ENCODE measurements around the gene ANO1.

DNA sequence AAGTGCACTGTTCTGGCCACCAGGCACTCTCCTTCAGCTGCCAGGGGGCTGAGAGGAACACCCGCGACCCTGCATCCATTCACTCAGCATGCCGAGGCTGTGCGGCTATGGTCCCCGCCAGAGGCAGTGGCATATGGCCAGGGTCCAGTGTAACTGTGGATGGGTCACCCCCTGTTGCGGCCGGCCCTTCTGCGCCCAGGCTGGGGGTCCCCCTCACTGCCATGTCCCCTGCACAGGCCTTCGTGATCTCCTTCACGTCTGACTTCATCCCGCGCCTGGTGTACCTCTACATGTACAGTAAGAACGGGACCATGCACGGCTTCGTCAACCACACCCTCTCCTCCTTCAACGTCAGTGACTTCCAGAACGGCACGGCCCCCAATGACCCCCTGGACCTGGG lies 104.1 kb downstream of the ANO1 start:
- TF ChIP-seq, protein P1, sequence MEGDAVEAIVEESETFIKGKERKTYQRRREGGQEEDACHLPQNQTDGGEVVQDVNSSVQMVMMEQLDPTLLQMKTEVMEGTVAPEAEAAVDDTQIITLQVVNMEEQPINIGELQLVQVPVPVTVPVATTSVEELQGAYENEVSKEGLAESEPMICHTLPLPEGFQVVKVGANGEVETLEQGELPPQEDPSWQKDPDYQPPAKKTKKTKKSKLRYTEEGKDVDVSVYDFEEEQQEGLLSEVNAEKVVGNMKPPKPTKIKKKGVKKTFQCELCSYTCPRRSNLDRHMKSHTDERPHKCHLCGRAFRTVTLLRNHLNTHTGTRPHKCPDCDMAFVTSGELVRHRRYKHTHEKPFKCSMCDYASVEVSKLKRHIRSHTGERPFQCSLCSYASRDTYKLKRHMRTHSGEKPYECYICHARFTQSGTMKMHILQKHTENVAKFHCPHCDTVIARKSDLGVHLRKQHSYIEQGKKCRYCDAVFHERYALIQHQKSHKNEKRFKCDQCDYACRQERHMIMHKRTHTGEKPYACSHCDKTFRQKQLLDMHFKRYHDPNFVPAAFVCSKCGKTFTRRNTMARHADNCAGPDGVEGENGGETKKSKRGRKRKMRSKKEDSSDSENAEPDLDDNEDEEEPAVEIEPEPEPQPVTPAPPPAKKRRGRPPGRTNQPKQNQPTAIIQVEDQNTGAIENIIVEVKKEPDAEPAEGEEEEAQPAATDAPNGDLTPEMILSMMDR (IDR thresholded peaks at IDR 0.05): no peak
- TF ChIP-seq POLR2A (IDR thresholded peaks at IDR 0.05): no peak
- TF ChIP-seq POLR2AphosphoS5 (IDR thresholded peaks at IDR 0.05): no peak
